Astrocyte of the cerebellum (primary cell): Measurements from ENCODE around the gene ROPN1.
"Not testable (repeated sequence)": the region's sequence is repeated elsewhere in the genome, so short reads cannot be mapped to it uniquely, and the experiment has no call there.

Experiments
- DNase-seq: peaks from one replicate; pipeline ENCODE4 v3.0.0-alpha.2; 2011; ENCODE audit warnings: low read depth
- H3K4me3 ChIP-seq: 2 replicates; pipeline ENCODE4 v1.5.1; 2011; ENCODE audit warnings: mild to moderate bottlenecking, low read depth, low read length, moderate library complexity
- in situ Hi-C: cut with HindIII; loops from 2 replicates; pipeline ENCODE4 v1.10.0; 2017; ENCODE audit warnings: low sequenced_read_pairs
- TF ChIP-seq, protein P1 (sequence below): IDR thresholded peaks from 2 replicates; pipeline ENCODE4 v1.5.1; 2012; ENCODE audit warnings: low read length, low read depth, moderate library complexity, mild to moderate bottlenecking; ENCODE audit errors: missing control alignments

Gene ROPN1

GRCh38 chr3:123986427-123986826 is 5.5 kb downstream of the ROPN1 start:
- no peak for DNase-seq
- TF ChIP-seq, protein P1, sequence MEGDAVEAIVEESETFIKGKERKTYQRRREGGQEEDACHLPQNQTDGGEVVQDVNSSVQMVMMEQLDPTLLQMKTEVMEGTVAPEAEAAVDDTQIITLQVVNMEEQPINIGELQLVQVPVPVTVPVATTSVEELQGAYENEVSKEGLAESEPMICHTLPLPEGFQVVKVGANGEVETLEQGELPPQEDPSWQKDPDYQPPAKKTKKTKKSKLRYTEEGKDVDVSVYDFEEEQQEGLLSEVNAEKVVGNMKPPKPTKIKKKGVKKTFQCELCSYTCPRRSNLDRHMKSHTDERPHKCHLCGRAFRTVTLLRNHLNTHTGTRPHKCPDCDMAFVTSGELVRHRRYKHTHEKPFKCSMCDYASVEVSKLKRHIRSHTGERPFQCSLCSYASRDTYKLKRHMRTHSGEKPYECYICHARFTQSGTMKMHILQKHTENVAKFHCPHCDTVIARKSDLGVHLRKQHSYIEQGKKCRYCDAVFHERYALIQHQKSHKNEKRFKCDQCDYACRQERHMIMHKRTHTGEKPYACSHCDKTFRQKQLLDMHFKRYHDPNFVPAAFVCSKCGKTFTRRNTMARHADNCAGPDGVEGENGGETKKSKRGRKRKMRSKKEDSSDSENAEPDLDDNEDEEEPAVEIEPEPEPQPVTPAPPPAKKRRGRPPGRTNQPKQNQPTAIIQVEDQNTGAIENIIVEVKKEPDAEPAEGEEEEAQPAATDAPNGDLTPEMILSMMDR = no peak
- H3K4me3 ChIP-seq = no peak overlapping the region
- in situ Hi-C loops = no loop called here

DNA sequence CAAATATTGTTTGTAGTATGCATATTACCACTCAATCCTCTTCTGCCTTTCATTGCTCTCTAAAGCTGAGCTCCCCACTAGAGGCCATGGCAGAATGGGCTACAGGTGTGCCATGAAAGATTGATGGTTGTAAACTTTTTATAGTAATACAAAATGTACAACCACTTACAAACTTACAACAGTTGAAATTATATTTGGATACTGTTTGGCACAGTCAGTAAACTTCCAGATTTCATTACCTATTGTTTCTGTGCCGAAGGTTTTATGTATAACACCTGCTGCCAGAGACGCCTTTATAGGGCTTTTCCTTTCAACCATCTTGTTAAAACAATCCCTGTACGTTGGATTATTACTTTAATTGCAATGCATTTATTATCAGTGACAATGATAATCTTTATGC is 7.0 kb downstream of the ROPN1 start:
- H3K4me3 ChIP-seq = no peak overlapping the region
- TF ChIP-seq, protein P1 = no peak
- in situ Hi-C loops = no loop called here
- DNase-seq = no peak

- no peak for DNase-seq
- H3K4me3 ChIP-seq = no peak overlapping the region
- TF ChIP-seq, protein P1 = no peak
- in situ Hi-C loops = no loop called here
Observed at GRCh38 chr3:123984350-123984749, 7.6 kb downstream of the ROPN1 start.

- in situ Hi-C loops, H3K4me3 ChIP-seq, DNase-seq: not testable (repeated sequence)
Observed at GRCh38 chr3:123981317-123981716, 10.6 kb downstream of the ROPN1 start.

- peak overlapping the region; percentile 46 for H3K4me3 ChIP-seq
- DNase-seq = no peak
- TF ChIP-seq, protein P1 = no peak
- in situ Hi-C loops = no loop called here
Observed at GRCh38 chr3:123980539-123980938, 11.4 kb downstream of the ROPN1 start.

GRCh38 chr3:123979525-123980501 is 12.1 kb downstream of the ROPN1 start:
- H3K4me3 ChIP-seq = peak overlapping the region; percentile 46
- in situ Hi-C loops, DNase-seq: not testable (repeated sequence)
- TF ChIP-seq, protein P1 = peak; percentile 70

DNA sequence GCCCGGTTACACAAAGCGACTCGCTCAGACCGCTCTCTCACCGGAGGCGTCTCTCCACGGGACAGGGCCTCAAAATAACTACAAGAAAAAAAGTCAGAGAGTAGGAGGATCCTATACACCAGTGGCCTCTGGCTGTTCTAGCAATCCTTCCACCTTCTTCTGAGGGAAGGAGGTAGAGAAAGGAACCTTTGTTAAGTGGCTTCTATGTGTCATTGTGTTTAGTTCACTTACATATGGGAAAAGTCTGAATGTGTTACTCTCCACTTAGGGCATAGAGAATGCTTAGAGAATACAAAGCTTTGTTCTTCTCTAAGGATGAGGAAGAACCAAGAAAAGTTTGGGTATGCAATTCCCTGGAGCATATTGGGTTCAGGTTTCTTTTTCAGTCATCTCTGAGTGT is 15.0 kb downstream of the ROPN1 start:
- in situ Hi-C loops, DNase-seq: not testable (repeated sequence)

GRCh38 chr3:123976181-123976898 is 15.6 kb downstream of the ROPN1 start:
- in situ Hi-C loops, H3K4me3 ChIP-seq, DNase-seq: not testable (repeated sequence)

More for the DNA sequence above, 15.0 kb downstream of the ROPN1 start:
- not testable (repeated sequence) for H3K4me3 ChIP-seq

GRCh38 chr3:123975030-123975429 is 16.9 kb downstream of the ROPN1 start:
- in situ Hi-C loops = not testable (repeated sequence)

More at GRCh38 chr3:123975030-123975429, 16.9 kb downstream of the ROPN1 start:
- not testable (repeated sequence) for H3K4me3 ChIP-seq, DNase-seq
